DOHH2 (cell line): ENCODE measurements around the gene GRAMD1C.

Experiments
- H3F3A ChIP-seq: fragments of 200-600 bp; sonication (generic), shearing (Covaris generic); 2 replicates; pipeline ENCODE4 v1.6.0; 2016; ENCODE audit warnings: antibody characterized with exemption, mild to moderate bottlenecking; ENCODE audit not compliant: control insufficient read depth, insufficient read depth
- H3K27ac ChIP-seq: fragments of 200-600 bp; sonication (generic); 2 replicates; pipeline ENCODE4 v1.5.1; 2014; ENCODE audit warnings: low read depth, mild to moderate bottlenecking, low read length, moderate library complexity
- H3K27me3 ChIP-seq: fragments of 200-600 bp; sonication (generic); 2 replicates; pipeline ENCODE4 v1.6.1; 2014; ENCODE audit warnings: mild to moderate bottlenecking, low read length, mixed read lengths; ENCODE audit not compliant: control insufficient read depth
- H3K36me3 ChIP-seq: fragments of 200-600 bp; sonication (generic); 2 replicates; pipeline ENCODE4 v1.6.1; 2014; ENCODE audit warnings: mild to moderate bottlenecking, low read length, moderate library complexity, mixed read lengths; ENCODE audit not compliant: control insufficient read depth
- H3K4me1 ChIP-seq: fragments of 200-600 bp; sonication (generic); 2 replicates; pipeline ENCODE4 v1.6.1; 2014; ENCODE audit warnings: mild to moderate bottlenecking, low read length, mixed read lengths; ENCODE audit not compliant: control insufficient read depth
- H3K4me2 ChIP-seq: fragments of 200-600 bp; sonication (generic); 2 replicates; pipeline ENCODE4 v1.6.0; 2014; ENCODE audit warnings: mild to moderate bottlenecking, low read length, moderate library complexity
- H3K4me3 ChIP-seq: fragments of 200-600 bp; sonication (generic); 2 replicates; pipeline ENCODE4 v1.5.1; 2014; ENCODE audit warnings: mild to moderate bottlenecking, low read length, mixed read lengths
- H3K79me2 ChIP-seq: fragments of 200-600 bp; sonication (generic); 2 replicates; pipeline ENCODE4 v1.6.1; 2014; ENCODE audit warnings: mild to moderate bottlenecking, low read length, mixed read lengths; ENCODE audit not compliant: control insufficient read depth
- H3K9me2 ChIP-seq: fragments of 200-600 bp; sonication (generic); replicated peaks from 2 replicates; pipeline ENCODE4 v1.6.1; 2014; ENCODE audit warnings: mild to moderate bottlenecking, low read length, mixed read lengths; ENCODE audit not compliant: control insufficient read depth
- H3K9me3 ChIP-seq: fragments of 200-600 bp; sonication (generic); 2 replicates; pipeline ENCODE4 v1.6.1; 2014; ENCODE audit warnings: antibody characterized with exemption, low read length, mixed read lengths; ENCODE audit not compliant: control insufficient read depth, insufficient read depth
- H4K20me1 ChIP-seq: fragments of 200-600 bp; sonication (generic); 2 replicates; pipeline ENCODE4 v1.6.0; 2014; ENCODE audit warnings: low read depth, mild to moderate bottlenecking, antibody characterized with exemption, low read length, moderate library complexity; ENCODE audit not compliant: control insufficient read depth, insufficient read depth
- CTCF ChIP-seq: fragments of 200-600 bp; sonication (generic); IDR thresholded peaks from one replicate; pipeline ENCODE4 v1.5.1; 2014; ENCODE audit warnings: antibody characterized with exemption, mild to moderate bottlenecking, low read depth, low read length; ENCODE audit not compliant: poor library complexity, severe bottlenecking
- EZH2phosphoT487 ChIP-seq: fragments of 200-600 bp; sonication (generic); IDR thresholded peaks from 2 replicates; pipeline ENCODE4 v1.6.1; 2017; ENCODE audit warnings: borderline replicate concordance, mild to moderate bottlenecking, antibody characterized with exemption, low read length, moderate library complexity, mixed read lengths

The GRAMD1C gene

GRCh38 chr3:113795693-113796092 is 42.9 kb upstream of the GRAMD1C start:
- H3K9me2 ChIP-seq: no peaks in the 10 kb centered on the region
- no peak overlapping the region for H3K4me2 ChIP-seq
- TF ChIP-seq CTCF (no peak), EZH2phosphoT487 (no peak)
- no peaks in the 10 kb centered on the region for H3K9me3 ChIP-seq
- H4K20me1 ChIP-seq: no peaks in the 10 kb centered on the region
- H3K27me3 ChIP-seq: no peaks in the 10 kb centered on the region
- H3K79me2 ChIP-seq: no peaks in the 10 kb centered on the region
- no peaks in the 10 kb centered on the region for H3K4me1 ChIP-seq
- no peak overlapping the region for H3K27ac ChIP-seq
- H3K4me3 ChIP-seq: no peak overlapping the region
- no peaks in the 10 kb centered on the region; the same call in none of the 2 replicates for H3F3A ChIP-seq
- peaks cover 42% of the 10 kb centered on the region for H3K36me3 ChIP-seq

- no peaks in the 10 kb centered on the region for H3K79me2 ChIP-seq
- H3K36me3 ChIP-seq: peaks cover 50% of the 10 kb centered on the region
- H3K4me1 ChIP-seq: 0 out of 2 replicates have a peak, but pooled peaks cover 2% of the 10 kb centered on the region
- no peak overlapping the region for H3K4me3 ChIP-seq
- no peak overlapping the region for H3K27ac ChIP-seq
- H3K9me3 ChIP-seq: no peaks in the 10 kb centered on the region
- no peaks in the 10 kb centered on the region for H3K9me2 ChIP-seq
- no peaks in the 10 kb centered on the region for H4K20me1 ChIP-seq
- H3K27me3 ChIP-seq: no peaks in the 10 kb centered on the region
- no peak overlapping the region for H3K4me2 ChIP-seq
- no peaks in the 10 kb centered on the region; the same call in 1 of the 2 replicates for H3F3A ChIP-seq
- TF ChIP-seq EZH2phosphoT487 (no peak), CTCF (no peak)
Observed at GRCh38 chr3:113802795-113803455, 35.7 kb upstream of the GRAMD1C start.

GRCh38 chr3:113804661-113805060 is 33.9 kb upstream of the GRAMD1C start:
- TF ChIP-seq CTCF (no peak), EZH2phosphoT487 (no peak)
- Histone ChIP-seq H3K79me2 (no peaks in the 10 kb centered on the region), H3K9me2 (no peaks in the 10 kb centered on the region), H4K20me1 (no peaks in the 10 kb centered on the region), H3K27ac (no peak overlapping the region), H3F3A (no peaks in the 10 kb centered on the region; the same call in 1 of the 2 replicates), H3K4me2 (no peak overlapping the region), H3K27me3 (no peaks in the 10 kb centered on the region), H3K9me3 (no peaks in the 10 kb centered on the region), H3K36me3 (peaks cover 44% of the 10 kb centered on the region), H3K4me3 (no peak overlapping the region), H3K4me1 (0 out of 2 replicates have a peak, but pooled peaks cover 2% of the 10 kb centered on the region)
